Common myeloid progenitor, CD34-positive (primary cell): Measurements from ENCODE around the gene MBD1.

ENCODE experiments used
- CTCF ChIA-PET: fragments of 350-600 bp; sonication (Branson Sonifier 250); formaldehyde crosslinking; loops from one replicate; lab custom pipeline; 2021; ENCODE audit warnings: antibody characterized with exemption; lab: Charles Lee
- POLR2A ChIA-PET: fragments of 350-600 bp; sonication (Branson Sonifier 250); formaldehyde crosslinking; loops from one replicate; lab custom pipeline; 2021; ENCODE audit warnings: antibody characterized with exemption; lab: Charles Lee
- DNase-seq, 3 donors: peaks; one replicate each; pipeline versions ENCODE4 v3.0.0 to v3.0.0-alpha.2; 2013
- H3K27ac ChIP-seq, 2 experiments: 1 replicate in 1 of 2; 2 replicates in 1 of 2; pipeline ENCODE4 v1.7.0; 2013; ENCODE audit warnings: inconsistent platforms in 2 of 2, low read length in 2 of 2, mild to moderate bottlenecking in 2 of 2, low read depth in 1 of 2, moderate library complexity in 1 of 2; ENCODE audit not compliant: severe bottlenecking in 2 of 2, insufficient read depth in 1 of 2, poor library complexity in 1 of 2
- H3K27me3 ChIP-seq, 5 experiments: replicated peaks in 2 of 5; 1 replicate in 3 of 5; 2 replicates in 2 of 5; pipeline versions ENCODE4 v1.6.1 to v1.7.0; 2013; ENCODE audit warnings: low read length in 4 of 5, mild to moderate bottlenecking in 2 of 5, moderate library complexity in 2 of 5, inconsistent platforms in 1 of 5; ENCODE audit not compliant: insufficient read depth in 5 of 5, control insufficient read depth in 4 of 5
- H3K36me3 ChIP-seq, 4 experiments: 1 replicate in 2 of 4; 2 replicates in 2 of 4; pipeline versions ENCODE4 v1.6.1 to v1.7.0; 2013; ENCODE audit warnings: low read length in 3 of 4, control low read depth in 1 of 4, mild to moderate bottlenecking in 1 of 4; ENCODE audit not compliant: control insufficient read depth in 4 of 4, insufficient read depth in 4 of 4
- H3K4me1 ChIP-seq, 4 experiments: 1 replicate in 3 of 4; 2 replicates in 1 of 4; pipeline versions ENCODE4 v1.6.1 to v1.7.1; 2013; ENCODE audit warnings: low read length in 3 of 4, mild to moderate bottlenecking in 3 of 4, control low read depth in 1 of 4, inconsistent platforms in 1 of 4, moderate library complexity in 1 of 4; ENCODE audit not compliant: control insufficient read depth in 4 of 4, insufficient read depth in 4 of 4; ENCODE audit errors: control extremely low read depth in 1 of 4
- H3K4me3 ChIP-seq, 7 experiments: 1 replicate in 4 of 7; 2 replicates in 3 of 7; pipeline versions ENCODE4 v1.5.1 to v1.7.0; 2013; ENCODE audit warnings: mild to moderate bottlenecking in 7 of 7, low read length in 6 of 7, moderate library complexity in 6 of 7, inconsistent platforms in 2 of 7, low read depth in 2 of 7, control low read depth in 1 of 7; ENCODE audit not compliant: insufficient read depth in 4 of 7, control insufficient read depth in 1 of 7; ENCODE audit errors: extremely low read depth in 1 of 7
- H3K9me3 ChIP-seq, 5 experiments: 1 replicate in 4 of 5; 2 replicates in 1 of 5; pipeline versions ENCODE4 v1.6.1 to v1.7.1; 2013; ENCODE audit warnings: low read length in 4 of 5, mild to moderate bottlenecking in 2 of 5, inconsistent platforms in 1 of 5, low read depth in 1 of 5, moderate library complexity in 1 of 5; ENCODE audit not compliant: control insufficient read depth in 4 of 5, insufficient read depth in 2 of 5; ENCODE audit errors: control extremely low read depth in 1 of 5
- WGBS: methylation state at CpG from one replicate; pipeline ENCODE4 v1.1.5; 2013; ENCODE audit not compliant: insufficient coverage; 5-methylcytosine and 5-hydroxymethylcytosine counted together

The MBD1 gene

DNA sequence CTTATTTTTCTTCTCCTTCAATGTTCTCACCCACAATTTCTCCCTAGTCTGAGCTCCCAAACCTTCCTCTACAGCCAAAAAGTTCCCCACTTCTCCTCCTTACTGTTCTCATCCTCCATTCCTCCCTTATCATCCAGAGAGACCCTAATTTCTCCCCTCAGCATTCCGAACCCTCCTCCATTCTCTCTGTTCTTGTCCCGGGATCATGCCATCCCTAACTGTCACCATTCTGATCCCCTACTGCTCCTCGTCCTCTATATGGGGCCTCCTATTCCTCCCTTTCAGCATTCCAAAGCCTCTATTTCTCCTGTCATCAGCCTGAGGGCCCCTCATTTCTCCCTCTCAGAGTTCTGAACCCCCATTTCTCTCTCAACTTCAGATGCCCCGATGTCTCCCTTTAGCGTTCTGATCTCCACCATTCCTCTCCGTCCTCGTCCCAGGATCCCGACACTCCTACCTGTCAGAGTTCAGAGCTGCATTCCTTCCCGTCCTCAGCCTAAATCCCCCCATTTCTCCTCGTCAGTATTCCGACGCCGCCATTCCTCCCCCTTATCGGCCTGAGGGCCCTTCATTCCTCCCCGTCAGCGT lies 522 bp downstream of the MBD1 start:
- Histone ChIP-seq H3K27ac (peak overlapping the region; percentile 95 to 97), H3K36me3 (peaks cover 21 to 73% (median 50%) of the 10 kb centered on the region in 4 experiments), H3K9me3 (no peaks in the 10 kb centered on the region), H3K27me3 (no peaks in the 10 kb centered on the region), H3K4me3 (peak overlapping the region; percentile 64 to 100 (median 92)), H3K4me1 (peaks cover 0 to 29% (median 21%) of the 10 kb centered on the region in 4 experiments)
- 3% methylated on average over 16 of the region's 16 CpGs for WGBS
- no peak for DNase-seq
- ChIA-PET CTCF (interaction anchor here (1.1 to 2.8 kb wide), 3 partner anchors 10 to 14 kb away, joined by 5 to 8 read pairs (median 5); partner anchors contain the start of gene CFAP53), POLR2A (interaction anchor here (0.6 to 0.9 kb wide), 2 partner anchors 13 to 76 kb away, joined by 3 read pairs; no protein-coding TSS in a partner anchor)

DNA sequence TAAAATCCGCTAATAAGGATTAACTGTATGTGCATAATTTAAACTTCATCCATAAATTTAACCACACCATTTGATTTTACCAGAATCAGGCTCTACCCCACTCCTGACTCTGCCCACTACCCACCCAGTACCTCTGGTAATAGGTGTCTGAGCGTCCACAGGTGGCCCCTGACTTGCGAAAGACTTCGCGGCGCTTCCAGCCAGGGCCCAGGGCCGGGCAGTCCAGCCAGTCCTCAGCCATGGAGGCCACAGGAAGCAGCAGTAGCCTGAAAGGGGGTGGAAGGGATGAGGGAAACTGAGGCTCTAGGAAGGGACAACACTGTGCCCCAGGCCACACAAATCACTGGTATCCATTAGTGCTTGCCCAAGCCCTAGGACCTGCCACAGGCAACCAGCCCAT lies 1.6 kb downstream of the MBD1 start:
- CTCF ChIA-PET, result interaction anchor here (1.5 to 1.8 kb wide), 2 partner anchors 9 to 13 kb away, joined by 4 read pairs; partner anchors contain the start of gene CFAP53

DNA sequence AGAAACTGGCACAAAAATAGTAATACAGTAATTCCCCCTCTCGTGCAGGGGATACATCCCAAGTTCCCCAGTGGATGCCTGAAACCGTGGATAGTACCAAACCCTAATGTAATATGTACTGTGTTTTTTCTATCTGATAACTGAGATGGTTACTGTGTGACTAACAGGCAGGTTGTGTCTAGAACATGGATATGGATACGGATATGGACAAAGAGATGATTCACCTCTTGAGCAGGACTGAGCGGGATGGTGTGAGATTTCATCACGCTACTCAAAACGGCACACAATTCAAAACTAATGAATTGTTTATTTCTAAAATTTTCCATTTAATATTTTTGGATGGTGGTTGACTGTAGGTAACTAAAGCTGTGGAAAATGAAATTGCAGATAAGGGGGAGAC lies 3.4 kb downstream of the MBD1 start:
- DNase-seq, result no peak
- H3K4me3 ChIP-seq, result no peak overlapping the region
- peaks cover 0 to 29% (median 21%) of the 10 kb centered on the region in 4 experiments for H3K4me1 ChIP-seq
- peaks cover 33 to 73% (median 54%) of the 10 kb centered on the region in 4 experiments for H3K36me3 ChIP-seq
- no peaks in the 10 kb centered on the region for H3K27me3 ChIP-seq
- ChIA-PET POLR2A (no interaction called here), CTCF (interaction anchor here (1.4 to 1.8 kb wide), 3 partner anchors 8 to 11 kb away, joined by 3 to 4 read pairs (median 4); partner anchors contain the start of gene CFAP53)
- WGBS, result 100% methylated on average over 2 of the region's 6 CpGs
- H3K27ac ChIP-seq, result no peak overlapping the region
- H3K9me3 ChIP-seq, result no peaks in the 10 kb centered on the region

More for the DNA sequence above, 1.6 kb downstream of the MBD1 start:
- WGBS, result 98% methylated on average over 5 of the region's 7 CpGs
- H3K4me3 ChIP-seq, result peak overlapping the region in 2 of 7 experiments; percentile 94 to 95
- H3K27ac ChIP-seq, result peak overlapping the region in 1 of 2 experiments; percentile 97
- no peak for DNase-seq
- POLR2A ChIA-PET, result no interaction called here
- no peaks in the 10 kb centered on the region for H3K27me3 ChIP-seq
- H3K36me3 ChIP-seq, result peaks cover 26 to 73% (median 54%) of the 10 kb centered on the region in 4 experiments
- peaks cover 0 to 29% (median 21%) of the 10 kb centered on the region in 4 experiments for H3K4me1 ChIP-seq
- no peaks in the 10 kb centered on the region for H3K9me3 ChIP-seq

DNA sequence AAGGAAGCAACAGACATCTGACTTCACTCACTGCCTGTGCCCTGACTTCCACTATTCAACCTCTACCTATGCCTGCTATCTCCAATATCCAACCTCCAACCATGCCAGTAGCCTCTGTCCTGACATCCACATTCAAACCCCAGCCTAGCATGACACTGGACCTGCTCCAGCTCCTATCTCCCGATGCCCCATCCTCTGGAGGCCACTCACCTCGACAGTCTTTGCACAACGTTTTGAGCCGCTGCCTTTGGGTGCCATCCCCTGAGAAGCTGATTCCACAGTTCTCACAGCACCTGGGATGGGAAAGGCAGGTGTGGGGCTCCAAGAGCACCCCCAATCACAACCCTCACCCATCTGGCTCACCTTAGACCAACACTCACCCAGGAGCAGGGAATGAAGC lies 4.9 kb downstream of the MBD1 start:
- no peak overlapping the region for H3K4me3 ChIP-seq
- ChIA-PET POLR2A (no interaction called here), CTCF (interaction anchor here (1.4 kb wide), 1 partner anchor 9 kb away, joined by 6 read pairs; no protein-coding TSS in a partner anchor)
- H3K36me3 ChIP-seq, result peaks cover 40 to 78% (median 59%) of the 10 kb centered on the region in 4 experiments
- no peak overlapping the region for H3K27ac ChIP-seq
- H3K27me3 ChIP-seq, result no peaks in the 10 kb centered on the region
- WGBS, result 100% methylated on average over 3 of the region's 4 CpGs
- DNase-seq, result no peak
- no peaks in the 10 kb centered on the region for H3K9me3 ChIP-seq
- H3K4me1 ChIP-seq, result peaks cover 0 to 23% (median 14%) of the 10 kb centered on the region in 4 experiments

DNA sequence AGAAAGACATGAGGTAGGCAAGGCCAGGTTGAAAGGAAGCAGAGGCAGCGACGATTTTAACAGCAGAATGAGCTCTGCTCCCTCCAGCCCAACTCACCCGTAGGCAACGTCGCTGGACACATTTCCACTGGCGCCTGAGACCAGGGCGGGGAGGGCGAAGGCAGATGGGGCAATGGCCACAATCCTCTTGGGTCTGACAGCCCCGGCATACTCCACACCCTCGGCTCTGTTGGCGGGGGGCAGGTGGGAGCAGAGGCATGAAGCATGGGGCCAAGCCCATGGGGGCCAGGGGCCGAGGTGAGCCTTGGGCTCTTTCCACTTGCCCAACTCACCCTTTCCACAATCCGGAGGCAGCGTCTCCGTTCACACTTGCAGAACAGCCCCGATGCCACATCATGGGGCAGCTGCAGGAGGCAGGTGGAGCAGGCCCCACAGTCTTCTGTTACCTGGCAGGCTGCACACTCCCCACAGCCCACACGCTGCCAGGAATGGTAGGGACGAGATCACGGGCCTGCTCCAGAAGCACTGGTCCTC lies 5.8 kb downstream of the MBD1 start:
- H3K27ac ChIP-seq, result no peak overlapping the region
- no peaks in the 10 kb centered on the region for H3K27me3 ChIP-seq
- peaks cover 42 to 86% (median 66%) of the 10 kb centered on the region in 4 experiments for H3K36me3 ChIP-seq
- DNase-seq, result no peak
- no peaks in the 10 kb centered on the region for H3K9me3 ChIP-seq
- peaks cover 0 to 17% (median 10%) of the 10 kb centered on the region in 4 experiments for H3K4me1 ChIP-seq
- WGBS, result 98% methylated on average over 15 of the region's 19 CpGs
- ChIA-PET CTCF (no interaction called here), POLR2A (no interaction called here)
- H3K4me3 ChIP-seq, result no peak overlapping the region

DNA sequence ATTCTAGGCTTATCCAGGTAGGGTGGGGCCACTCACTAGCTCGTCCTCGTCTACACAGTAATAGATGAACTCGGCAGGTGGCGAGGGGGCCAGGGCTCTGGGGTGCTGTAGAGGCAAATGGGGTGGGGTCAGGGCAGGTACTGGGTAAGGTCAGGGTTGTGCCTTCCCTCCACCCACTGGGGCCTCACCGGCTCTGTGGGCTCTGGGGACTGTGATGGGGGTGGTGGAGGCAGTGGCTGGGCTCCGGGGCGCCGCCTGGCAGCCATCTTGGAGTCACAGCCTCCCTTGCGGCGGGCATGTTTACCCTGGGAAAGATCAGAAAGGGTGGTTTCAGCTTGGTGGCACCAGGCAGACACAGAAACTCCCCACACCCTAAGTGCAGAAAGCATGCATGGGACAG lies 6.4 kb downstream of the MBD1 start:
- Histone ChIP-seq H3K36me3 (peaks cover 43 to 92% (median 69%) of the 10 kb centered on the region in 4 experiments), H3K27me3 (no peaks in the 10 kb centered on the region), H3K27ac (no peak overlapping the region), H3K4me3 (no peak overlapping the region), H3K9me3 (no peaks in the 10 kb centered on the region), H3K4me1 (peaks cover 0 to 10% (median 3%) of the 10 kb centered on the region in 4 experiments)
- 90% methylated on average over 2 of the region's 10 CpGs for WGBS
- DNase-seq, result no peak
- CTCF ChIA-PET, result interaction anchor here (1.0 kb wide), 1 partner anchor 57 kb away, joined by 3 read pairs; no protein-coding TSS in a partner anchor
- POLR2A ChIA-PET, result no interaction called here

DNA sequence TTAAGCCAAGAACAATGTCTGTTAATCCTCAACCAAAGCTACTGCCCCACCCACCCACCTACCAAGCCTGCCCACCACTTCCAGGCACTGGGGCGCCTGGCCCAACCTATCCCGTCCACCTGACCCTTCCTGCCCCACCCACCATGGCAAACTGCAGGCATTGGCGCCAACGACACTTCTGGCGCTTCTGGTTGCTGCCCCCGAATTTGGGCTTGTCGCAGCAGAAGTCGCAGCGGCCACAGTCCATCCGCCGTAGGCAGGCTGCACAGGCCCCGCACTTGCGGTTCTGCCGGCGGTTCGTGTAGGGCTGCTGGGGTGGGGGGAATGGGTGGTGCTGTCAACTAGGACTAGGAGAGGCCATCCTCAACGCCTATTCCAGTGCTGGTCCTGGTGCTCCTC lies 7.3 kb downstream of the MBD1 start:
- 92% methylated on average over 12 of the region's 17 CpGs for WGBS
- Histone ChIP-seq H3K27me3 (no peaks in the 10 kb centered on the region), H3K9me3 (no peaks in the 10 kb centered on the region), H3K27ac (no peak overlapping the region), H3K36me3 (peaks cover 44 to 93% (median 76%) of the 10 kb centered on the region in 4 experiments), H3K4me1 (peaks cover 0 to 2% (median 0%) of the 10 kb centered on the region in 4 experiments), H3K4me3 (no peak overlapping the region)
- ChIA-PET POLR2A (no interaction called here), CTCF (interaction anchor here (1.0 kb wide), 1 partner anchor 56 kb away, joined by 3 read pairs; no protein-coding TSS in a partner anchor)
- DNase-seq, result no peak
